GM21381 (cell line): Measurements from ENCODE around the gene ZDHHC16.
"Not testable (repeated sequence)": the region's sequence is repeated elsewhere in the genome, so short reads cannot be mapped to it uniquely, and the experiment has no call there.

Source experiments
- ATAC-seq: cut with Tn5 transposase; IDR thresholded peaks from one replicate; pipeline ENCODE4 v1.9.1; 2021; ENCODE audit warnings: mild to moderate bottlenecking, moderate library complexity; ENCODE audit not compliant: unreplicated experiment

The ZDHHC16 gene

GRCh38 chr10:97434055-97434454 is 11.9 kb upstream of the ZDHHC16 start:
- no peak for ATAC-seq

GRCh38 chr10:97434557-97434956 is 11.4 kb upstream of the ZDHHC16 start:
- ATAC-seq, result no peak

GRCh38 chr10:97435211-97435610 is 10.8 kb upstream of the ZDHHC16 start:
- no peak for ATAC-seq

- no peak for ATAC-seq
Observed at GRCh38 chr10:97442277-97442676, 3.7 kb upstream of the ZDHHC16 start.

- no peak for ATAC-seq
Observed at GRCh38 chr10:97444212-97444611, 1.8 kb upstream of the ZDHHC16 start.

- ATAC-seq, result no peak
Observed at GRCh38 chr10:97445357-97445721, 636 bp upstream of the ZDHHC16 start.

GRCh38 chr10:97450828-97451227 is 4.9 kb downstream of the ZDHHC16 start:
- no peak for ATAC-seq

GRCh38 chr10:97451605-97452004 is 5.6 kb downstream of the ZDHHC16 start:
- ATAC-seq, result no peak

- no peak for ATAC-seq
Observed at GRCh38 chr10:97452352-97452751, 6.4 kb downstream of the ZDHHC16 start.

GRCh38 chr10:97454330-97455036 is 8.5 kb downstream of the ZDHHC16 start:
- ATAC-seq, result no peak

- ATAC-seq, result no peak
Observed at GRCh38 chr10:97456034-97456685, 10.2 kb downstream of the ZDHHC16 start.

- ATAC-seq, result no peak
Observed at GRCh38 chr10:97456686-97457065, 10.7 kb downstream of the ZDHHC16 start.

GRCh38 chr10:97459111-97459510 is 13.1 kb downstream of the ZDHHC16 start:
- no peak for ATAC-seq

GRCh38 chr10:97459933-97460332 is 14.0 kb downstream of the ZDHHC16 start:
- no peak for ATAC-seq

GRCh38 chr10:97462309-97462708 is 16.3 kb downstream of the ZDHHC16 start:
- ATAC-seq, result no peak

- no peak for ATAC-seq
Observed at GRCh38 chr10:97463363-97464132, 17.6 kb downstream of the ZDHHC16 start.

GRCh38 chr10:97464226-97464625 is 18.3 kb downstream of the ZDHHC16 start:
- ATAC-seq, result no peak

GRCh38 chr10:97465982-97466381 is 20.0 kb downstream of the ZDHHC16 start:
- ATAC-seq, result no peak

GRCh38 chr10:97466755-97467154 is 20.8 kb downstream of the ZDHHC16 start:
- ATAC-seq, result no peak

- no peak for ATAC-seq
Observed at GRCh38 chr10:97468162-97468561, 22.2 kb downstream of the ZDHHC16 start.

GRCh38 chr10:97468781-97469180 is 22.8 kb downstream of the ZDHHC16 start:
- not testable (repeated sequence) for ATAC-seq

- no peak for ATAC-seq
Observed at GRCh38 chr10:97474918-97475317, 28.9 kb downstream of the ZDHHC16 start.
